ENCODE data around the gene POLR1C. TPM values are rescaled to one million over a fixed set of nuclear protein-coding genes. Genes with fewer than 3 reads are reported as not detected.
"Not testable (repeated sequence)": the region's sequence is repeated elsewhere in the genome, so short reads cannot be mapped to it uniquely, and the experiment has no call there.

POLR1C gene
- total RNA-seq = 10 to 100 TPM; 24.1 to 24.3 TPM

GRCh38 chr6:43516697-43517504 is at the start of gene POLR1C, which contains the start of gene YIPF3:
POLR1C (plus strand) TSS chr6:43517089; CDS start chr6:43517110, 21 bp downstream.
YIPF3 (minus strand) TSS chr6:43516926; CDS start chr6:43516807, 119 bp downstream.
- Mint-ChIP-seq H3K9me3 (no peaks in the 10 kb centered on the region), H3K27ac (no peak within 1 kb of the TSS), H3K4me1 (peaks cover 29% of the 10 kb centered on the region), H3K27me3 (no peaks in the 10 kb centered on the region), H3K4me3 (no peak within 1 kb of the TSS), H3K36me3 (ENCODE audit: low read depth) (peaks cover 42% of the 10 kb centered on the region)
- POLR2A ChIA-PET = interaction anchor here (0.6 to 2.9 kb wide), 20 partner anchors 9 to 588 kb away, joined by 3 to 31 read pairs (median 4); partner anchors contain the start of genes ABCC10, CNPY3, GTPBP2 and POLH
- CTCF ChIA-PET = interaction anchor here (0.9 to 7.2 kb wide), 4 partner anchors 10 to 288 kb away, joined by 4 to 43 read pairs (median 6); partner anchors contain the start of gene DNPH1
- peak; percentile 98 for DNase-seq

GRCh38 chr6:43467265-43467664 is 49.6 kb upstream of the POLR1C start:
- peaks cover 24% of the 10 kb centered on the region for H3K27me3 Mint-ChIP-seq
- H3K36me3 Mint-ChIP-seq (ENCODE audit: low read depth); H3K4me1 Mint-ChIP-seq; H3K9me3 Mint-ChIP-seq; H3K27ac Mint-ChIP-seq; POLR2A ChIA-PET; CTCF ChIA-PET; H3K4me3 Mint-ChIP-seq; DNase-seq: not testable (repeated sequence)

- POLR2A ChIA-PET = no interaction called here
- DNase-seq = no peak
- no peaks in the 10 kb centered on the region for H3K36me3 Mint-ChIP-seq (ENCODE audit: low read depth)
- no peaks in the 10 kb centered on the region for H3K9me3 Mint-ChIP-seq
- H3K4me3 Mint-ChIP-seq = no peak overlapping the region
- H3K27ac Mint-ChIP-seq = no peak overlapping the region
- peaks cover 19% of the 10 kb centered on the region for H3K27me3 Mint-ChIP-seq
- H3K4me1 Mint-ChIP-seq = no peaks in the 10 kb centered on the region
- CTCF ChIA-PET = no interaction called here
Measured at GRCh38 chr6:43467752-43468151, 49.1 kb upstream of the POLR1C start.

- Mint-ChIP-seq H3K27me3 (peaks cover 17% of the 10 kb centered on the region), H3K27ac (no peak overlapping the region), H3K4me1 (no peaks in the 10 kb centered on the region), H3K9me3 (no peaks in the 10 kb centered on the region), H3K36me3 (ENCODE audit: low read depth) (no peaks in the 10 kb centered on the region), H3K4me3 (no peak overlapping the region)
- POLR2A ChIA-PET = no interaction called here
- CTCF ChIA-PET = no interaction called here
- no peak for DNase-seq
Measured at GRCh38 chr6:43468240-43468639, 48.6 kb upstream of the POLR1C start.

- H3K27me3 Mint-ChIP-seq = peaks cover 14% of the 10 kb centered on the region
- POLR2A ChIA-PET = no interaction called here
- CTCF ChIA-PET = interaction anchor here (0.7 kb wide), 1 partner anchor 148 kb away, joined by 3 read pairs; no protein-coding TSS in a partner anchor
Measured at GRCh38 chr6:43468748-43469681, 47.9 kb upstream of the POLR1C start.

GRCh38 chr6:43469947-43470346 is 46.9 kb upstream of the POLR1C start:
- Mint-ChIP-seq H3K9me3 (no peaks in the 10 kb centered on the region), H3K4me1 (no peaks in the 10 kb centered on the region), H3K27me3 (peaks cover 13% of the 10 kb centered on the region), H3K27ac (no peak overlapping the region), H3K36me3 (ENCODE audit: low read depth) (no peaks in the 10 kb centered on the region), H3K4me3 (no peak overlapping the region)
- ChIA-PET POLR2A (interaction anchor here (0.9 kb wide), 1 partner anchor 15 kb away, joined by 3 read pairs; no protein-coding TSS in a partner anchor), CTCF (interaction anchor here (0.7 kb wide), 1 partner anchor 149 kb away, joined by 3 read pairs; no protein-coding TSS in a partner anchor)
- no peak for DNase-seq

More at GRCh38 chr6:43468748-43469681, 47.9 kb upstream of the POLR1C start:
- DNase-seq = no peak
- Mint-ChIP-seq H3K4me1 (no peaks in the 10 kb centered on the region), H3K9me3 (no peaks in the 10 kb centered on the region), H3K4me3 (no peak overlapping the region), H3K27ac (no peak overlapping the region), H3K36me3 (ENCODE audit: low read depth) (no peaks in the 10 kb centered on the region)

- H3K4me3 Mint-ChIP-seq = no peak overlapping the region
- POLR2A ChIA-PET = interaction anchor here (1.1 kb wide), 1 partner anchor 44 kb away, joined by 3 read pairs; the partner anchor contains the start of gene ABCC10
- CTCF ChIA-PET = no interaction called here
- no peaks in the 10 kb centered on the region for H3K4me1 Mint-ChIP-seq
- no peaks in the 10 kb centered on the region for H3K9me3 Mint-ChIP-seq
- no peak overlapping the region for H3K27ac Mint-ChIP-seq
- peaks cover 13% of the 10 kb centered on the region for H3K27me3 Mint-ChIP-seq
- no peak for DNase-seq
- H3K36me3 Mint-ChIP-seq (ENCODE audit: low read depth) = no peaks in the 10 kb centered on the region
Measured at GRCh38 chr6:43471399-43471798, 45.5 kb upstream of the POLR1C start.

GRCh38 chr6:43472515-43472914 is 44.4 kb upstream of the POLR1C start:
- peaks cover 11% of the 10 kb centered on the region for H3K27me3 Mint-ChIP-seq
- no peak overlapping the region for H3K27ac Mint-ChIP-seq
- no peaks in the 10 kb centered on the region for H3K36me3 Mint-ChIP-seq (ENCODE audit: low read depth)
- H3K4me3 Mint-ChIP-seq = no peak overlapping the region
- H3K9me3 Mint-ChIP-seq = no peaks in the 10 kb centered on the region
- DNase-seq = no peak
- ChIA-PET POLR2A (interaction anchor here (0.7 kb wide), 1 partner anchor 22 kb away, joined by 3 read pairs; no protein-coding TSS in a partner anchor), CTCF (no interaction called here)
- peaks cover 11% of the 10 kb centered on the region for H3K4me1 Mint-ChIP-seq

GRCh38 chr6:43475516-43475915 is 41.4 kb upstream of the POLR1C start:
- Mint-ChIP-seq H3K27ac (no peak overlapping the region), H3K4me3 (no peak overlapping the region), H3K9me3 (no peaks in the 10 kb centered on the region)

GRCh38 chr6:43476746-43477145 is 40.1 kb upstream of the POLR1C start:
- no peak for DNase-seq
- Mint-ChIP-seq H3K36me3 (ENCODE audit: low read depth) (peaks cover 3% of the 10 kb centered on the region), H3K4me3 (peak overlapping the region; percentile 94), H3K4me1 (peaks cover 41% of the 10 kb centered on the region), H3K27ac (peak overlapping the region; percentile 54), H3K27me3 (no peaks in the 10 kb centered on the region), H3K9me3 (no peaks in the 10 kb centered on the region)
- CTCF ChIA-PET = interaction anchor here (1.1 to 1.8 kb wide), 5 partner anchors 24 to 248 kb away, joined by 3 to 8 read pairs (median 4); partner anchors contain the start of genes CRIP3 and DNPH1
- POLR2A ChIA-PET = interaction anchor here (0.9 to 1.7 kb wide), 3 partner anchors 11 to 27 kb away, joined by 3 to 10 read pairs (median 3); no protein-coding TSS in a partner anchor

More at GRCh38 chr6:43475516-43475915, 41.4 kb upstream of the POLR1C start:
- H3K4me1 Mint-ChIP-seq = peaks cover 34% of the 10 kb centered on the region
- ChIA-PET CTCF (interaction anchor here (1.5 kb wide), 1 partner anchor 11 kb away, joined by 4 read pairs; no protein-coding TSS in a partner anchor), POLR2A (no interaction called here)
- no peak for DNase-seq
- H3K27me3 Mint-ChIP-seq = peaks cover 8% of the 10 kb centered on the region
- H3K36me3 Mint-ChIP-seq (ENCODE audit: low read depth) = peaks cover 3% of the 10 kb centered on the region

- no peaks in the 10 kb centered on the region for H3K27me3 Mint-ChIP-seq
- H3K4me3 Mint-ChIP-seq = peak within 1 kb of the TSS; percentile 94
- H3K4me1 Mint-ChIP-seq = peaks cover 46% of the 10 kb centered on the region
- DNase-seq = peak; percentile 96
- H3K27ac Mint-ChIP-seq = peak within 1 kb of the TSS; percentile 85
- no peaks in the 10 kb centered on the region for H3K9me3 Mint-ChIP-seq
- ChIA-PET CTCF (interaction anchor here (1.1 to 1.8 kb wide), 5 partner anchors 24 to 248 kb away, joined by 3 to 8 read pairs (median 4); partner anchors contain the start of genes CRIP3 and DNPH1), POLR2A (interaction anchor here (0.6 to 1.7 kb wide), 10 partner anchors 10 to 108 kb away, joined by 3 to 10 read pairs (median 3); partner anchors contain the start of genes ABCC10 and ZNF318)
- H3K36me3 Mint-ChIP-seq (ENCODE audit: low read depth) = peaks cover 3% of the 10 kb centered on the region
Measured at GRCh38 chr6:43477235-43478007, 39.5 kb upstream of the POLR1C start, which contains the start of gene TJAP1. TJAP1 (plus strand) TSS chr6:43477570; CDS start chr6:43499002, 21,432 bp downstream.
